Gastroesophageal sphincter (tissue), 3 donors: ENCODE measurements around the gene BANP.
"Not testable (repeated sequence)": the region's sequence is repeated elsewhere in the genome, so short reads cannot be mapped to it uniquely, and the experiment has no call there.

Experiments used
- EP300 ChIP-seq: sonication (generic); formaldehyde crosslinking; IDR thresholded peaks from one replicate; pipeline ENCODE4 v1.6.1; 2017; ENCODE audit warnings: antibody characterized with exemption, mild to moderate bottlenecking
- POLR2A ChIP-seq, 2 donors: fragments of 450-650 bp; IDR thresholded peaks; one replicate each; pipeline ENCODE4 v1.6.1; 2017; ENCODE audit warnings: antibody characterized with exemption in 2 of 2, mild to moderate bottlenecking in 2 of 2, moderate library complexity in 1 of 2
- POLR2AphosphoS5 ChIP-seq: sonication (generic); formaldehyde crosslinking; IDR thresholded peaks from one replicate; pipeline ENCODE4 v1.6.1; 2017; ENCODE audit warnings: antibody characterized with exemption
- TF ChIP-seq, protein P1 (sequence below), 4 experiments: fragments of 200-600 bp in 2 of 4; fragments of 450-650 bp in 2 of 4; sonication (generic) in 1 of 4; IDR thresholded peaks; one replicate each; pipeline ENCODE4 v1.5.1; 2017 to 2019; ENCODE audit warnings: antibody characterized with exemption in 4 of 4, mild to moderate bottlenecking in 2 of 4, moderate library complexity in 2 of 4

DNA sequence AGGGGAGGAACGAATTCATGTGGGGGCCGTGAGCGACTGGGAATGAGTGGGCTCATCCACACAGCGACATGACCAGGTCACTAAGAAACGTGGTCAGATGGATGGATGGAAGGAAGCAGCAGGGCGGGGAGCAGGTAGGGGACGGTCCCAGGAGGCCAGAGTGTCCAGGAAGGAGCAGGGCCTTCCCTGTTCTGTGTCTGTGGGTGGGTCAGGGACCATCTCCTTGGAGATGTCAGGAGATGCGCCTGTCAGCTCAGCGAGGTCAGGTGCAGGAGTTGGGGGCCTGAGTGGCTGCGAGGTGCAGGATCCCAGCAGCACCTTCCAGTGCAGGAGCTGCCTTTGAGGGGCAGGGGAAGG is 85.4 kb downstream of the BANP start:
- TF ChIP-seq POLR2A (IDR thresholded peaks at IDR 0.05); POLR2AphosphoS5; EP300: not testable (repeated sequence)
- TF ChIP-seq, protein P1, sequence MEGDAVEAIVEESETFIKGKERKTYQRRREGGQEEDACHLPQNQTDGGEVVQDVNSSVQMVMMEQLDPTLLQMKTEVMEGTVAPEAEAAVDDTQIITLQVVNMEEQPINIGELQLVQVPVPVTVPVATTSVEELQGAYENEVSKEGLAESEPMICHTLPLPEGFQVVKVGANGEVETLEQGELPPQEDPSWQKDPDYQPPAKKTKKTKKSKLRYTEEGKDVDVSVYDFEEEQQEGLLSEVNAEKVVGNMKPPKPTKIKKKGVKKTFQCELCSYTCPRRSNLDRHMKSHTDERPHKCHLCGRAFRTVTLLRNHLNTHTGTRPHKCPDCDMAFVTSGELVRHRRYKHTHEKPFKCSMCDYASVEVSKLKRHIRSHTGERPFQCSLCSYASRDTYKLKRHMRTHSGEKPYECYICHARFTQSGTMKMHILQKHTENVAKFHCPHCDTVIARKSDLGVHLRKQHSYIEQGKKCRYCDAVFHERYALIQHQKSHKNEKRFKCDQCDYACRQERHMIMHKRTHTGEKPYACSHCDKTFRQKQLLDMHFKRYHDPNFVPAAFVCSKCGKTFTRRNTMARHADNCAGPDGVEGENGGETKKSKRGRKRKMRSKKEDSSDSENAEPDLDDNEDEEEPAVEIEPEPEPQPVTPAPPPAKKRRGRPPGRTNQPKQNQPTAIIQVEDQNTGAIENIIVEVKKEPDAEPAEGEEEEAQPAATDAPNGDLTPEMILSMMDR (IDR thresholded peaks at IDR 0.05) = not testable (repeated sequence)
